ENCODE measurements around the gene NFATC2. TPM values are rescaled to one million over a fixed set of nuclear protein-coding genes. Genes with fewer than 3 reads are reported as not detected.

The NFATC2 gene
- total RNA-seq, 1 donor from 2014 or later = not detected

DNA sequence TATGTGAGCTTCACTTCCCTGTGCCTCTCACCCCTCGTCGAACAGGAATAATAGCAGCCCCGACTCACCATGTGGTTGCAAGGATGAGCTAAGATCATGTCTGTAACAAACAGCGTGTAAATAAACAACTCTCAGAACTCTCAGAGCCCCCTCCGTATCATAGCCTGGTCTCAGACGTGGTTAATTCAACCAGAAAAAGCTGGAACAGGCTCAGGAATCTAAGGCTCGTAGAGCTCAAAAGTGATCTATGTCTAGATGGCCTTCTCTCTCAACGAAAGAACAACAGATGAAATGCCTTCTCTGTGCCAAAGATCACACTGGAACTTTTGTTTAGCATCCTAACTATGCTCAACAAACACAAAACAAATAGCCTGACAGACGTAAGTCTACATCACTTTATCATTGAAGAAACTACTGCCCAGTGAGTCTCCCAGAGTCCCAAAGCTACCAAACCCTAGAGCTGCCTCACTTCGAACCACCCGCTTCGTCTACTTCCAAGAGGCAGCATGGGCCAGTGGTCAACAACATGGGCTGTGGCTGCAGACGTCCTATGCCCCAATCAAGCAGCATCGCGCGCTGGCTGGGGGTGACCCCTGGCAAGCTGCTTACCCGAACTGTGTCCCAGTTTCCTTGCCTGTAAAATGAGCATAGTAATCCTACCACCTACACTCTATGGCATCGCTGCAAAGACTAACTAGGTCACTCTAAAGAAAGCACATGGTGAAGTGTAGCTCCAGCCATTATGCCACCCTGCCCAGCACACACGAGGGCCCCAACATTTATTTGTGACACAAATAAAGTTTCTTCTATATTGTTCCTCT, 35.1 kb downstream of the NFATC2 start:
- FAIRE-seq (no peak), DNase-seq (ENCODE audit: low read depth) (no peak)
- Histone ChIP-seq H3K36me3 (ENCODE audit: control insufficient read depth, insufficient read depth, low read length) (no peaks in the 10 kb centered on the region), H3K4me3 (ENCODE audit: low read depth, low read length) (no peak overlapping the region), H3K27me3 (ENCODE audit: control insufficient read depth, insufficient read depth, low read length) (peaks cover 1% of the 10 kb centered on the region)
- TF ChIP-seq, protein P1, sequence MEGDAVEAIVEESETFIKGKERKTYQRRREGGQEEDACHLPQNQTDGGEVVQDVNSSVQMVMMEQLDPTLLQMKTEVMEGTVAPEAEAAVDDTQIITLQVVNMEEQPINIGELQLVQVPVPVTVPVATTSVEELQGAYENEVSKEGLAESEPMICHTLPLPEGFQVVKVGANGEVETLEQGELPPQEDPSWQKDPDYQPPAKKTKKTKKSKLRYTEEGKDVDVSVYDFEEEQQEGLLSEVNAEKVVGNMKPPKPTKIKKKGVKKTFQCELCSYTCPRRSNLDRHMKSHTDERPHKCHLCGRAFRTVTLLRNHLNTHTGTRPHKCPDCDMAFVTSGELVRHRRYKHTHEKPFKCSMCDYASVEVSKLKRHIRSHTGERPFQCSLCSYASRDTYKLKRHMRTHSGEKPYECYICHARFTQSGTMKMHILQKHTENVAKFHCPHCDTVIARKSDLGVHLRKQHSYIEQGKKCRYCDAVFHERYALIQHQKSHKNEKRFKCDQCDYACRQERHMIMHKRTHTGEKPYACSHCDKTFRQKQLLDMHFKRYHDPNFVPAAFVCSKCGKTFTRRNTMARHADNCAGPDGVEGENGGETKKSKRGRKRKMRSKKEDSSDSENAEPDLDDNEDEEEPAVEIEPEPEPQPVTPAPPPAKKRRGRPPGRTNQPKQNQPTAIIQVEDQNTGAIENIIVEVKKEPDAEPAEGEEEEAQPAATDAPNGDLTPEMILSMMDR (IDR thresholded peaks at IDR 0.05; ENCODE audit: insufficient read depth, low read length, severe bottlenecking) = no peak

- TF ChIP-seq, protein P1 (IDR thresholded peaks at IDR 0.05; ENCODE audit: insufficient read depth, low read length, severe bottlenecking) = no peak
- no peaks in the 10 kb centered on the region for H3K36me3 ChIP-seq (ENCODE audit: control insufficient read depth, insufficient read depth, low read length)
- DNase-seq (ENCODE audit: low read depth) (no peak), FAIRE-seq (no peak)
- no peak overlapping the region for H3K4me3 ChIP-seq (ENCODE audit: low read depth, low read length)
- H3K27me3 ChIP-seq (ENCODE audit: control insufficient read depth, insufficient read depth, low read length) = peaks cover 1% of the 10 kb centered on the region
Measured at GRCh38 chr20:51506527-51507215, 35.8 kb downstream of the NFATC2 start.

DNA sequence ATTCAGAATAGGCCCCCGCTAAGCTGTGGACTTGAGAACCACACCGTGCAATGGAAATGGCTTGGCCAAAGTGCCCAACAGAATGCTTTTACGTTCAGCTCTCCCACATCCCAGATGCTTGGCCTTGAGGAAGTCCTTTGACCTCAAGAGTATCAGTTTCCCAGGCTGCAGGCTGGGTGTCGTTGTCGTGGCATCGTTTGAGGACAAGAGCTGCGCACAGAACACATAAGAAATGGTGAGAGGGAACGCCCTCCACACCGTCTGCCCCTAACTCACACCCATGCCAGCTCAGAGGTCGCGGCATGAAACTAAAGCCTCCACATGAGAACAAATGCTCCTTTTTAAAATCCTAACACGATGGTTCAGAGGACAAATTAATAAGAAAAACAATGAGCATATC, 37.0 kb downstream of the NFATC2 start:
- Histone ChIP-seq H3K36me3 (ENCODE audit: control insufficient read depth, insufficient read depth, low read length) (no peaks in the 10 kb centered on the region), H3K27me3 (ENCODE audit: control insufficient read depth, insufficient read depth, low read length) (peaks cover 1% of the 10 kb centered on the region), H3K4me3 (ENCODE audit: low read depth, low read length) (no peak overlapping the region)
- FAIRE-seq (no peak), DNase-seq (ENCODE audit: low read depth) (no peak)
- TF ChIP-seq, protein P1 (IDR thresholded peaks at IDR 0.05; ENCODE audit: insufficient read depth, low read length, severe bottlenecking) = no peak

- H3K36me3 ChIP-seq (ENCODE audit: control insufficient read depth, insufficient read depth, low read length) = no peaks in the 10 kb centered on the region
- TF ChIP-seq, protein P1 (IDR thresholded peaks at IDR 0.05; ENCODE audit: insufficient read depth, low read length, severe bottlenecking) = no peak
- FAIRE-seq = no peak
- no peak for DNase-seq (ENCODE audit: low read depth)
- peaks cover 1% of the 10 kb centered on the region for H3K27me3 ChIP-seq (ENCODE audit: control insufficient read depth, insufficient read depth, low read length)
- no peak overlapping the region for H3K4me3 ChIP-seq (ENCODE audit: low read depth, low read length)
Measured at GRCh38 chr20:51503376-51503775, 39.1 kb downstream of the NFATC2 start.

DNA sequence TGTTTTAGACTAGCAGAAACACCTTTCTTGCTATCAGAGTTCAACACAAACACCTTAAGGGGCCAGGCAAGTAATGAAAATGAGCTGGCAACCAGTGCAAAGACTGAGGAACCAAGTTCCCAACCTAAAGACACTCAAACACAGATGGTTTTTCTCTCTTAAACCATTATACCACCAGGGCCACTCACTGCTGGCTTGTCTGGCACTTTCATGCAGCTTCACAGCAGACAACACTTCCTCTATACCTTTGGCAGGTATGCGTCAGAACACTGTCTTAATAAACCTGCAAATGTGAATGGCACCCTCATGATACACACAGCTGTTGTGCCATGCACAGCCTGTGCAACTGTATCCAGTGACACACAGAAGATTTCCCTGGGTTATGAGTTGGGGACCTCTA, 41.6 kb downstream of the NFATC2 start:
- Histone ChIP-seq H3K4me3 (ENCODE audit: low read depth, low read length) (no peak overlapping the region), H3K36me3 (ENCODE audit: control insufficient read depth, insufficient read depth, low read length) (no peaks in the 10 kb centered on the region), H3K27me3 (ENCODE audit: control insufficient read depth, insufficient read depth, low read length) (no peaks in the 10 kb centered on the region)
- TF ChIP-seq, protein P1 (IDR thresholded peaks at IDR 0.05; ENCODE audit: insufficient read depth, low read length, severe bottlenecking) = no peak
- DNase-seq (ENCODE audit: low read depth) (no peak), FAIRE-seq (no peak)

Data from bronchial epithelial cell (primary cell).